Measurements from ENCODE around the gene SPINT2. TPM values are rescaled to one million over a fixed set of nuclear protein-coding genes. Genes with fewer than 3 reads are reported as not detected.

The SPINT2 gene
- total RNA-seq, 3 donors from 2014 or later (not counting 1 experiment from before 2014, with no cell fraction given) = 2.7 to 13.7 (median 6.9) TPM

- no peak overlapping the region for H3K27ac Mint-ChIP-seq
- no peaks in the 10 kb centered on the region for H3K36me3 Mint-ChIP-seq
- TF ChIP-seq CTCF (IDR thresholded peaks at IDR 0.05) = no peak
- H3K27me3 Mint-ChIP-seq (ENCODE audit: low read depth in 2 of 2) = no peaks in the 10 kb centered on the region
- no peak overlapping the region for H3K4me3 Mint-ChIP-seq
- H3K9me3 ChIP-seq (ENCODE audit: control insufficient read depth, insufficient read depth, low read length) = no peaks in the 10 kb centered on the region
- no peak overlapping the region for H3K4me3 ChIP-seq (ENCODE audit: low read length)
- no peaks in the 10 kb centered on the region for H3K27me3 ChIP-seq (ENCODE audit: control insufficient read depth, insufficient read depth, low read length)
- peaks cover 13% of the 10 kb centered on the region for H3K4me1 ChIP-seq (ENCODE audit: control insufficient read depth, insufficient read depth, low read length)
- DNase-seq (no peak), ATAC-seq (no peak)
- H3K9me3 Mint-ChIP-seq = no peaks in the 10 kb centered on the region
- peaks cover 0 to 4% of the 10 kb centered on the region in 2 donors for H3K4me1 Mint-ChIP-seq
- no peak overlapping the region for H3K27ac ChIP-seq (ENCODE audit: low read length)
- WGBS (ENCODE audit: insufficient coverage) = 96% methylated on average over 29 of the region's 29 CpGs
- intact Hi-C loops (cut with micrococcal nuclease) = no loop called here
- peaks cover 19% of the 10 kb centered on the region for H3K36me3 ChIP-seq (ENCODE audit: control insufficient read depth, insufficient read depth, low read length)
Measured at GRCh38 chr19:38304866-38305429, 40.6 kb downstream of the SPINT2 start.

GRCh38 chr19:38306236-38306635 is 41.9 kb downstream of the SPINT2 start:
- H3K4me1 Mint-ChIP-seq = peaks cover 0 to 10% of the 10 kb centered on the region in 2 donors
- no peak overlapping the region for H3K4me3 ChIP-seq (ENCODE audit: low read length)

GRCh38 chr19:38307076-38307475 is 42.7 kb downstream of the SPINT2 start:
- no peak overlapping the region for H3K27ac Mint-ChIP-seq
- WGBS (ENCODE audit: insufficient coverage) = 95% methylated on average over 4 of the region's 4 CpGs

More at GRCh38 chr19:38306236-38306635, 41.9 kb downstream of the SPINT2 start:
- Histone ChIP-seq H3K36me3 (ENCODE audit: control insufficient read depth, insufficient read depth, low read length) (peaks cover 19% of the 10 kb centered on the region), H3K9me3 (ENCODE audit: control insufficient read depth, insufficient read depth, low read length) (no peaks in the 10 kb centered on the region), H3K27me3 (ENCODE audit: control insufficient read depth, insufficient read depth, low read length) (no peaks in the 10 kb centered on the region), H3K4me1 (ENCODE audit: control insufficient read depth, insufficient read depth, low read length) (peaks cover 13% of the 10 kb centered on the region), H3K27ac (ENCODE audit: low read length) (no peak overlapping the region)
- Mint-ChIP-seq H3K27me3 (ENCODE audit: low read depth in 2 of 2) (no peaks in the 10 kb centered on the region), H3K9me3 (no peaks in the 10 kb centered on the region), H3K4me3 (no peak overlapping the region), H3K36me3 (no peaks in the 10 kb centered on the region), H3K27ac (no peak overlapping the region)
- intact Hi-C loops (cut with micrococcal nuclease) = no loop called here
- TF ChIP-seq CTCF (IDR thresholded peaks at IDR 0.05) = no peak
- 100% methylated on average over 3 of the region's 3 CpGs for WGBS (ENCODE audit: insufficient coverage)
- ATAC-seq = no peak
- no peak for DNase-seq

More at GRCh38 chr19:38307076-38307475, 42.7 kb downstream of the SPINT2 start:
- H3K36me3 ChIP-seq (ENCODE audit: control insufficient read depth, insufficient read depth, low read length) = peaks cover 19% of the 10 kb centered on the region
- DNase-seq = no peak
- no peak overlapping the region for H3K4me3 ChIP-seq (ENCODE audit: low read length)
- H3K4me1 ChIP-seq (ENCODE audit: control insufficient read depth, insufficient read depth, low read length) = peaks cover 13% of the 10 kb centered on the region
- H3K9me3 ChIP-seq (ENCODE audit: control insufficient read depth, insufficient read depth, low read length) = no peaks in the 10 kb centered on the region
- peaks cover 0 to 10% of the 10 kb centered on the region in 2 donors for H3K4me1 Mint-ChIP-seq
- ATAC-seq = no peak
- intact Hi-C loops (cut with micrococcal nuclease) = no loop called here
- H3K27ac ChIP-seq (ENCODE audit: low read length) = no peak overlapping the region
- H3K9me3 Mint-ChIP-seq = no peaks in the 10 kb centered on the region
- TF ChIP-seq CTCF (IDR thresholded peaks at IDR 0.05) = no peak
- no peaks in the 10 kb centered on the region for H3K36me3 Mint-ChIP-seq
- H3K4me3 Mint-ChIP-seq = no peak overlapping the region
- no peaks in the 10 kb centered on the region for H3K27me3 ChIP-seq (ENCODE audit: control insufficient read depth, insufficient read depth, low read length)
- no peaks in the 10 kb centered on the region for H3K27me3 Mint-ChIP-seq (ENCODE audit: low read depth in 2 of 2)

All from natural killer cell (primary cell).